ENCODE data around the gene PRPSAP2. TPM values are rescaled to one million over a fixed set of nuclear protein-coding genes. Genes with fewer than 3 reads are reported as not detected.
"Not testable (repeated sequence)": the region's sequence is repeated elsewhere in the genome, so short reads cannot be mapped to it uniquely, and the experiment has no call there.

PRPSAP2 gene
- total RNA-seq, 1 donor from 2014 or later, result 74.0 TPM

DNA sequence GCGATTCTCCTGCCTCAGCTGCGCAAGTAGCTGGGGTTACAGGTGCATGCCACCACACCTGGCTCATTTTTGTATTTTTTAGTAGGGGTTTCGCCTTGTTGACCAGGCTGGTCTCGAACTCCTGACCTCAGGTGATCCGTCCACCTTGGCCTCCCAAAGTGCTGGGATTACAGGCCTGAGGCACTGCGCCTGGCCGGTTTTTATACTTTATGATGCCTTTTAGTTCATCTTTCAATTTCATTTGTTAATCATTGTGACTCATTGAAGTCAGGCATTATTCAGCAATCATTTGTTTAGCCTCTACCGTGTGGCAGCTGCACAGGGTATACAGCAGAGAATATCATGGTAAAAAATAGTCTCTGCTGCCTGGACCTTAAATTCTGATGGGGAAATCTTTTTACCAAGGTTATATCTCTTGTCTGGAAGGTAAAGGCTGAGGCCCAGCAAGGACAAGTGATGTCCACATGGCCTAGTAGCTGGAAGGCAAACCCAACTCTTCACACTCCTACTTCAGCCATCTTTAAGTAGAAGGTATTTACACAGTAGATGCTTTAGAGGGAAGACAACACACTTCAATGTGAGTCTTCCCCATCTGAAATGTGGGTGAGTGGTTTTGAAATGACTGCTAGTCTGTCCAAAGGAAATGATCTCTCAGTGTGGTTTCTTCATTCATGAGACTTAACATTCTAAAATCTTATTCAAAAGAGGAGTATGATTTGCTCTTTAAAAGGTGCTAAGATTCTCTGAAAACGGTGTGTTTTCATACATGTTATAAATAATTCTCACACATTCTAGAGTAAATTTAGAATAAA lies 2.4 kb downstream of the PRPSAP2 start:
- no peaks in the 10 kb centered on the region for H3K9me3 Mint-ChIP-seq
- peak overlapping the region; percentile 88 for H3K27ac Mint-ChIP-seq
- peak; percentile 78 for DNase-seq
- H3K36me3 Mint-ChIP-seq (ENCODE audit: low read depth), result peaks cover 9% of the 10 kb centered on the region
- intact Hi-C loops (cut with micrococcal nuclease), result loop anchor here (1.0 kb wide), 2 partner anchors 41 to 62 kb away; no protein-coding TSS in a partner anchor
- H3K27me3 Mint-ChIP-seq, result no peaks in the 10 kb centered on the region
- H3K4me1 Mint-ChIP-seq, result peaks cover 43% of the 10 kb centered on the region
- H3K4me3 Mint-ChIP-seq, result peak overlapping the region; percentile 56

DNA sequence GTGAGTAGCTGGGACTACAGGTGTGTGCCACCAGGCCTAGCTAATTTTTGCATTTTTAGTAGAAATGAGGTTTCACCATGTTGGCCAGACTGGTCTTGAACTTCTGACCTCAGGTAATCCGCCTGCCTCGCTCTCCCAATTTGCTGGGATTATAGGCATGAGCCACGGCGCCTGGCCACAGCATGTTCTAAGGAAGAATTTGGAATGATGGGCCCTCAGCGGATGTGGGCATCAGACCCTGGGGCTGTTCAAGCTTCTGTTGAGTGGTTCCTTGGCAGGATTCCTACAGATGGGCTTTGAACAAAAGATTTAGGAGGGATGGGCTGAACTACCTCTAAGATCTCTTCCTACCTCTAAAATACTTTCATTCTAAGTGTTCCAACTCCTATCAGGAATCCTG lies 4.1 kb downstream of the PRPSAP2 start:
- intact Hi-C loops (cut with micrococcal nuclease), result no loop called here
- H3K4me1 Mint-ChIP-seq, result peaks cover 34% of the 10 kb centered on the region
- H3K27me3 Mint-ChIP-seq, result no peaks in the 10 kb centered on the region
- no peaks in the 10 kb centered on the region for H3K9me3 Mint-ChIP-seq
- peaks cover 13% of the 10 kb centered on the region for H3K36me3 Mint-ChIP-seq (ENCODE audit: low read depth)
- no peak overlapping the region for H3K27ac Mint-ChIP-seq
- no peak for DNase-seq
- no peak overlapping the region for H3K4me3 Mint-ChIP-seq

DNA sequence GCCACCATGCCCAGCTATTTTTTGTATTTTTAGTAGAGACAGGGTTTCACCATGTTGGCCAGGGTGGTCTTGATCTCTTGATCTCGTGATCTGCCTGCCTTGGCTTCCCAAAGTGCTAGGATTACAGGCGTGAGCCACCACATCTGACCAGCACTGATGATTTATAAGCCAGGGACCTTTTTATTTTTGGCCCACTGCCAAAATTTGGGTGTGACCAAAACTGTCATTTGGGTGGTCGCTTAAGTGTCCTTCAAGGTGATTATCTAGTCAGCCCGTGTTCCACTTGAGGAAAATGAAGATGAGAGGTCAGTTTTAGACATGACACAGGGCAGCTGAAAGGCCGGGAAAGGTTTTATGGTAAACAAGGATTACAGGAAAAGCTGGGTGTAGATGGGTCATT lies 7.1 kb downstream of the PRPSAP2 start:
- H3K27me3 Mint-ChIP-seq; DNase-seq; H3K9me3 Mint-ChIP-seq; H3K4me3 Mint-ChIP-seq; intact Hi-C loops (cut with micrococcal nuclease); H3K27ac Mint-ChIP-seq: not testable (repeated sequence)
- H3K36me3 Mint-ChIP-seq (ENCODE audit: low read depth), result peaks cover 25% of the 10 kb centered on the region
- peaks cover 23% of the 10 kb centered on the region for H3K4me1 Mint-ChIP-seq

DNA sequence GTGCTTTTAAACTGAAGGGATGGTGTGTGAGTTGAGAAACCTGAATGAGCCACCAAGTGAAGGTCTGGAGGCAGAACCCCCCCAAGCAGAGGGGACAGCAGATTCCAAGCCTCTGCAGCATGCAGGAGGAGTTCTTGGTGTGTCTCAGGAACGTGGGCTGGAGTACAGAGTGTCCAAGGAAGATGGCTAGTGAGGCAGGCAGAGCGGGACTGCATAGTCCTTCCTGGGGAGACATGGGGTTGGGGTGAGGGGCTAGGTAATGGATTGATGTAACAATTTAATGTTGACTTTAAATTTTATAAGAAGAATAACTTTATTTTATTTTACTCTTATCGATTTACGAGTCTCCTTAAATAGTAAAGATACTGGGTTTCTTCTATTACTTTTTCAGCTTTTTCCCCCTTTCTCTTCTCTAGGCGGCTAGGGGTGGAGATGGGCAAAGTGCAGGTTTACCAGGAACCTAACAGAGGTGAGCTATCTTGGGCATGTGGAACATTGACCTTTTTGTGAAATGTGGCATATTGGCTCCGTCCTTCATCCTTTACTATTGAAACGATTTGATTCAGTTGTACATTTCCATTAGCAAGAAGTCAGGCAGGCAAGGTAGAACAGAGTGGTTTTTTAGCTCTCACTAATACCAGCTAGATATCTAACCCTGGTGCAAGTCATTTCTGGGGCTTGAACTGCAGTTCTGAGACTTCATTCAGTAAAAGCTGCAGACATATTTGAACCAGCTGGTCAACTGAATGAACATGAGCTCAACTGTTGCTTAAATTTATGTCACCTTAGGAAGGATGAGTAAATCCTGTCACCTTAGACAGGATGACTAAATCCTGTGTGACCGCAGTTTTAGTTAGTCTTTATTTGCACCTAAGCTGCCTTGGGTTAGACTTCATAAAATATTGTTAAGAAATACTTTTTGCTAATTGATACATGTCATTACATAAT lies 9.2 kb downstream of the PRPSAP2 start:
- no peaks in the 10 kb centered on the region for H3K27me3 Mint-ChIP-seq
- H3K4me3 Mint-ChIP-seq, result no peak overlapping the region
- intact Hi-C loops (cut with micrococcal nuclease), result no loop called here
- H3K9me3 Mint-ChIP-seq, result no peaks in the 10 kb centered on the region
- no peak for DNase-seq
- H3K4me1 Mint-ChIP-seq, result peaks cover 7% of the 10 kb centered on the region
- no peak overlapping the region for H3K27ac Mint-ChIP-seq
- peaks cover 35% of the 10 kb centered on the region for H3K36me3 Mint-ChIP-seq (ENCODE audit: low read depth)

DNA sequence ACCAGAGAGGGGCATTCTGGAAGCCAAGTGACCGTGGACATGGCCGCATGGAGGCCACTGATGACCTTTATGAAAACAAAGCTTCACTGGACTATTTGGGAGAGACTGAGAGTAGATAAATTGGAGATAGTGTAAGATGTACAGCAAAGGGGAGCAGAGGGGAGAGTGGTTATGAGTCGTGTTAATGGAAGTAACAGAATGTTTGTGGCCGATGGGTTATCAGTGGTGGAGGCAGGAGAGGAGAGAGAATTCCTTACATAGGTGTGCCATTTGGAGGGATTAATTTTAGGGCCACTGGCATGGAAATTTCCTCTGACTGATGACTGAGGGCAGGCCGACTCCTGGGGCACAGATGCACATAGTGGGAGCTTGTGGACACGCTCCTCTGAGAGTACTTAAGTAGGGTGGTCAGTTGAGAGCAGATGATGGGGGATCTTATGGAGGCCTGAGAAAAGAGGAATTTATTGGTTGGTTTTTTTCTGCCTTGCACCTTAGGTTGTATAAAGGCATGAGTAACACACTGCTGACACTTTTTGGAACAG lies 19.2 kb downstream of the PRPSAP2 start:
- Mint-ChIP-seq H3K27me3 (no peaks in the 10 kb centered on the region), H3K36me3 (ENCODE audit: low read depth) (peaks cover 51% of the 10 kb centered on the region), H3K9me3 (no peaks in the 10 kb centered on the region), H3K4me1 (peaks cover 2% of the 10 kb centered on the region), H3K4me3 (no peak overlapping the region), H3K27ac (no peak overlapping the region)
- intact Hi-C loops (cut with micrococcal nuclease), result no loop called here
- DNase-seq, result no peak

DNA sequence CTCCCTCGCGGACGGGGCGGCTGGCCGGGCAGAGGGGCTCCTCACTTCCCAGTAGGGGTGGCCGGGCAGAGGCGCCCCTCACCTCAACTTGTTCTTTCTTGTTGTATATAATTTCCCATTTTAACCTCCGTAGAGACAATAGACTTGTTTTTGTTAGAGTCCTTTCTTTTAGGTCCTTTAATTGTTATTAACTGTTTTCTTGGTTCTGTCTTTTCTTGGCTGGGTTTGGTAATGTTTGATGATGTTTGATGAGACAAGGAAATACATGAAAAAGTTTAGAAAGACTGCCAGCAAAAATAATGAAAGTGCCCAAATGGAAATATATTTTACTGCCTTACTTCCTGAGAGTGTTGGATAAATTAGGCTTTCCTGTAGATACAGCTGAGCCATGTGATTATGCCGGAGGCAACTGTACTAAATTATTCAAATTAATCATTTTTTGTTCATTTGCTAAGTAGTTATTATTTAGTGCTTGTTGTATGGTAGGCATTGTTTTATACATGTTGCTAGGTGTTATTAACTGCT lies 30.9 kb downstream of the PRPSAP2 start:
- Mint-ChIP-seq H3K9me3 (no peaks in the 10 kb centered on the region), H3K27ac (no peak overlapping the region), H3K4me1 (peaks cover 2% of the 10 kb centered on the region), H3K36me3 (ENCODE audit: low read depth) (peaks cover 51% of the 10 kb centered on the region), H3K4me3 (no peak overlapping the region), H3K27me3 (no peaks in the 10 kb centered on the region)
- DNase-seq, result no peak
- intact Hi-C loops (cut with micrococcal nuclease), result no loop called here

DNA sequence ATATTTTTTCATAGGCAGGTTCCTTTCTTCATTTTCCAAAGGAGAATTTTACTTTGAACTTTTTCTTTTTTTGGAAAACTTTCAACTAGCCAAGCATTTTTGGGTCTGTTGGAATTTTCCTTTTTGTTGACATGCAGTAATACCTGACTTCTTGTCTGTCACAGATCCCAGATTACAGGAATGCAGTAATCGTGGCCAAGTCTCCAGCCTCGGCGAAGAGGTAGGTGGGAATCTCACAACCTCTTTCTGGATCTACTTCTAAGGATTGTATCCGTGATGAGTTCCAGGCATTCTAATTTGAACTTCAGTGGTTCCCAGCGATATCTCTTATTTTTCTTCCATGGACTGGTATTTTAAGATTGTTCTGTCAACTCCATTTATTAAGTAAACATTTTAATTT lies 31.7 kb downstream of the PRPSAP2 start:
- DNase-seq, result no peak
- intact Hi-C loops (cut with micrococcal nuclease), result no loop called here
- H3K36me3 Mint-ChIP-seq (ENCODE audit: low read depth), result peaks cover 50% of the 10 kb centered on the region
- H3K9me3 Mint-ChIP-seq, result no peaks in the 10 kb centered on the region
- no peak overlapping the region for H3K27ac Mint-ChIP-seq
- no peak overlapping the region for H3K4me3 Mint-ChIP-seq
- H3K4me1 Mint-ChIP-seq, result peaks cover 2% of the 10 kb centered on the region
- no peaks in the 10 kb centered on the region for H3K27me3 Mint-ChIP-seq

DNA sequence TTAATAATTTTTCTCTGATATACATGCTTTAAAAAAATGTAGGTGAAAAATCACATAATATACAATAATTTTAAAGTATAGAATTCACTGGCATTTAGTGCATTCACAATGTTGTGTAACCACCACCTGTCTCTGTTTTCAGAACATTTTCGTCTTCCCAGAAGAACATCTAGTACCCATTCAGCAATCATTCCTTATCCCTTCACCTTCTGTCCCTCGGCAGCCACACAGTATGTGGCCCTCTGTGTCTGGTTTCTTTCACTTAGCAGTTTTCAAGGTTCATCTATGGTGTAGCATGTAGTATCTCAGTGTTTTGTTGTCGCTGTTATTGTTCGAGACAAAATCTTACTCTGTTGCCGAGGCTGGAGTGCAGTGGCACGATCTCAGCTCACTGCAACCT lies 33.6 kb downstream of the PRPSAP2 start:
- no peak overlapping the region for H3K4me3 Mint-ChIP-seq
- no peak overlapping the region for H3K27ac Mint-ChIP-seq
- H3K27me3 Mint-ChIP-seq, result no peaks in the 10 kb centered on the region
- intact Hi-C loops (cut with micrococcal nuclease), result no loop called here
- H3K4me1 Mint-ChIP-seq, result peaks cover 2% of the 10 kb centered on the region
- no peak for DNase-seq
- peaks cover 56% of the 10 kb centered on the region for H3K36me3 Mint-ChIP-seq (ENCODE audit: low read depth)
- H3K9me3 Mint-ChIP-seq, result no peaks in the 10 kb centered on the region

DNA sequence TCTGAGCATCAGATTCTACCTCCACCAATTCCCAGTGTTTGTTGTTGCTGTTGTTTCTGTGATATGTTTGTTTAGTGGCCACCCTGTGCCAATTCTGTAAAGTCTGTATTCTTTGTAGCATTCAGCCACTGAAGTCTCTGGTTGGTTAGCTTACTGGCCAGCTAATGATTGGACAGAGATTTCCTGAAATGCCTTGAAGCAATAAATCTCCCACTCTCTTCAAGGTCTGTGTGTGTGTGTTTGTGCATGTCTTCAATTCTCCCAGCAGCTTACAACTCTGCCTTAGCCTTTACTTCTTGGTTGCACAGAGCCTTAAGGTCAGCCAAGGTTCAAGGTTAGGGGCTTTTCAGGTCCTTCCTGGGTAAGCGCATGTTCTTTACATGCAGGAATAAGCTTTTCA lies 38.2 kb downstream of the PRPSAP2 start:
- H3K27ac Mint-ChIP-seq, result no peak overlapping the region
- DNase-seq, result no peak
- H3K9me3 Mint-ChIP-seq, result no peaks in the 10 kb centered on the region
- H3K4me3 Mint-ChIP-seq, result no peak overlapping the region
- H3K4me1 Mint-ChIP-seq, result peaks cover 11% of the 10 kb centered on the region
- peaks cover 66% of the 10 kb centered on the region for H3K36me3 Mint-ChIP-seq (ENCODE audit: low read depth)
- intact Hi-C loops (cut with micrococcal nuclease), result no loop called here
- H3K27me3 Mint-ChIP-seq, result no peaks in the 10 kb centered on the region

DNA sequence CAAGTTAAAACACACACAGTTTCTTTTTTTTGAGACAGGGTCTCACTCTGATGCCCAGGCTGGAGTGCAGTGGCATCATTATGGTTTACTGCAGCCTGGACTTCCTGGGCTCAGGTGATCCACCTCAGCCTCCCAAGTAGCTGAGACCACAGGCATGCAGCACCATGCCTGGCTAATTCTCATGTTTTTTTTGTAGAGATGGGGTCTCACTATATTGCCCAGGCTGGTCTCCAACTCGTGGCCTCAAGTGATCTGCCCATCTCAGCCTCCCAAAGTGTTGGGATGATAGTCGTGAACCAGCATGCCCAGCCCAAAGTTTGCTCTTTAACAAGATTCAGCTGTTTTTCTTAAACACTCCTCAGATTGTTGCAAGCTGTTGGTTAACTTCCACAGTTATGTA lies 39.0 kb downstream of the PRPSAP2 start:
- Mint-ChIP-seq H3K4me1 (peaks cover 19% of the 10 kb centered on the region), H3K36me3 (ENCODE audit: low read depth) (peaks cover 63% of the 10 kb centered on the region), H3K9me3 (no peaks in the 10 kb centered on the region), H3K27me3 (no peaks in the 10 kb centered on the region), H3K4me3 (no peak overlapping the region), H3K27ac (no peak overlapping the region)
- intact Hi-C loops (cut with micrococcal nuclease), result no loop called here
- no peak for DNase-seq

DNA sequence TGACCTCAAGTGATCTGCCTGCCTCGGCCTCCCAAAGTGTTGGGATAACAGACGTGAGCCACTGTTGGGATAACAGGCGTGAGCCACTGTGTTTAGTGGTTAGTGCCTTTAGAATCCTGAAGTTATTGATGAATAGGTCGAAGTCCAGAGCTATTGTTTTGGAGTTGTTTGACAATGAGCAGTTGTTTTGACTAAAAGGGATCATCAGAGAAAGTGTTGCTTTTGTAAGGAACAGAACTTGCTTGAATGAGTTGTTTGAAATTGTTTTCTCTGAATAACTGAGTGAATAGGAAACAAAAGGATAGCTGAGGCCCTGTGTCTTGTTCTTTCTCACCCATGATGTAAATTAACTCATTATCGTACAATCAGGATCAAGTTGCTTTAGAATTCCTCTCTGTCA lies 46.6 kb downstream of the PRPSAP2 start:
- no peak overlapping the region for H3K27ac Mint-ChIP-seq
- no peak for DNase-seq
- H3K9me3 Mint-ChIP-seq, result no peaks in the 10 kb centered on the region
- no peaks in the 10 kb centered on the region for H3K27me3 Mint-ChIP-seq
- H3K36me3 Mint-ChIP-seq (ENCODE audit: low read depth), result peaks cover 55% of the 10 kb centered on the region
- H3K4me1 Mint-ChIP-seq, result peaks cover 26% of the 10 kb centered on the region
- intact Hi-C loops (cut with micrococcal nuclease), result no loop called here
- H3K4me3 Mint-ChIP-seq, result no peak overlapping the region

DNA sequence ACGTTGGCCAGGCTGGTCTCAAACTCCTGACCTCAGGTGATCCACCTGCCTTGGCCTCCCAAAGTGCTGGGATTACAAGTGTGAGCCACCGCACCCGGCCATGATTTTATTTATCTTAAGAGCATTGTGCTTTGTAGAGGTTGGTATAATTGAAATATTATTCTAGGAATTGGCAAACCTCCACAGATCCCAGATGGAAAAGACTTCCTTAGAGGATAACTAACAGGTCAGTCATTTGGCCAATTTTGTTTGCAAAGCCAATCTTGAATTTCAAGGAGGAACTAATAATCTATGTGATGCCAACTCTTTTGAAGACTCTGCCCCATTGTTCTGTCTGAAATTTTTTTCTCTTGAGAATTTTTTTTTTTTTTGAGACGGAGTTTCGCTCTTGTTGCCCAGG lies 47.3 kb downstream of the PRPSAP2 start:
- Mint-ChIP-seq H3K9me3 (no peaks in the 10 kb centered on the region), H3K27ac (no peak overlapping the region), H3K36me3 (ENCODE audit: low read depth) (peaks cover 58% of the 10 kb centered on the region), H3K27me3 (no peaks in the 10 kb centered on the region), H3K4me3 (no peak overlapping the region), H3K4me1 (peaks cover 24% of the 10 kb centered on the region)
- DNase-seq, result no peak
- intact Hi-C loops (cut with micrococcal nuclease), result no loop called here

DNA sequence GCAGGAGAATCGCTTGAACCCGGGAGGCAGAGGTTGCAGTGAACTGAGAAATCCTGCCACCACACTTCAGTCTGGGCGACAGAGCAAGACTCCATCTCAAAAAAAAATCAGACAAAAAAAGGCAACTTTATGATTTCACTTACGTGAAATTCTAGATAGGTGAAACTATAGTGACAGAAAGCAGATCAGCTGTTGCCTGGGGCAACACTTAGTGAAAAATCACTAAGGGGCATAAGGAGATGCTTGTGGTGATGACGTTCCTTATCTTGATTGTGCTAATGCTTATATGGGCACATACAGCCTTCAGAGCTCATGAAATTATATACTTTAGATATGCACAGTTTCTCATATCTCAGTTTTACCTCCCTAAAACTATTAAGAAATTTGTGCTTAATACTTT lies 52.4 kb downstream of the PRPSAP2 start:
- no peak overlapping the region for H3K27ac Mint-ChIP-seq
- H3K9me3 Mint-ChIP-seq, result no peaks in the 10 kb centered on the region
- peaks cover 2% of the 10 kb centered on the region for H3K4me1 Mint-ChIP-seq
- DNase-seq, result no peak
- no peaks in the 10 kb centered on the region for H3K27me3 Mint-ChIP-seq
- H3K36me3 Mint-ChIP-seq (ENCODE audit: low read depth), result peaks cover 57% of the 10 kb centered on the region
- no peak overlapping the region for H3K4me3 Mint-ChIP-seq
- intact Hi-C loops (cut with micrococcal nuclease), result no loop called here

DNA sequence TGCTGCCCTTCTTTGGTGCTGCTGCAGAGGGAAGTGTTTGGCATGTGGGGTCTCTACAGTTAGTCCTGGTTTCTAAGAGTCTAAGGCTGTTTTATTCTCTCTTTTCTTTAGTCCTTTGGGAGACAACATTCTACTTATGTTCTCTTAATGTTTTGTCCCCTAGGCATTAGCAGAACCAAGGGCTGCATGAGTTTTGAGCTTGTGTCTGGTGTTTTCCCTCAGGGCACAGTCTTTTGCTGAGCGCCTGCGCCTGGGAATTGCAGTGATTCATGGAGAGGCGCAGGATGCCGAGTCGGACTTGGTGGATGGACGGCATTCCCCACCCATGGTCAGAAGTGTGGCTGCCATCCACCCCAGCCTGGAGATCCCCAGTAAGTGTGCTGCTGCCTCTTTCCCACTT lies 53.0 kb downstream of the PRPSAP2 start:
- Mint-ChIP-seq H3K27ac (no peak overlapping the region), H3K36me3 (ENCODE audit: low read depth) (peaks cover 62% of the 10 kb centered on the region), H3K9me3 (no peaks in the 10 kb centered on the region), H3K4me3 (no peak overlapping the region), H3K4me1 (peaks cover 2% of the 10 kb centered on the region), H3K27me3 (no peaks in the 10 kb centered on the region)
- intact Hi-C loops (cut with micrococcal nuclease), result no loop called here
- no peak for DNase-seq
